Ishikawa (cell line): ENCODE data around the gene HECTD4.
A peak's percentile ranks its signal among the peaks of the same experiment; 100 is the strongest.

Experiments
- CEBPB ChIP-seq: IDR thresholded peaks from 2 replicates; pipeline ENCODE4 v1.6.1; 2012
- CREB1 ChIP-seq: IDR thresholded peaks from 2 replicates; pipeline ENCODE4 v1.6.1; 2012; ENCODE audit warnings: low read depth
- EGR1 ChIP-seq: IDR thresholded peaks from 2 replicates; pipeline ENCODE4 v1.6.1; 2012
- EP300 ChIP-seq: IDR thresholded peaks from 2 replicates; pipeline ENCODE4 v1.6.1; 2012; ENCODE audit warnings: borderline replicate concordance
- FOXM1 ChIP-seq: IDR thresholded peaks from 2 replicates; pipeline ENCODE4 v1.6.1; 2012; ENCODE audit warnings: low read depth, borderline replicate concordance
- NFIC ChIP-seq: IDR thresholded peaks from 2 replicates; pipeline ENCODE4 v1.6.1; 2012
- RAD21 ChIP-seq: IDR thresholded peaks from 2 replicates; pipeline ENCODE4 v1.6.1; 2012; ENCODE audit warnings: low read depth
- TAF1 ChIP-seq: IDR thresholded peaks from 2 replicates; pipeline ENCODE4 v1.6.1; 2012; ENCODE audit warnings: low read depth, mild to moderate bottlenecking
- TCF12 ChIP-seq: IDR thresholded peaks from 2 replicates; pipeline ENCODE4 v1.6.1; 2012; ENCODE audit warnings: low read depth
- TEAD4 ChIP-seq: IDR thresholded peaks from 2 replicates; pipeline ENCODE4 v1.6.1; 2012
- YY1 ChIP-seq: IDR thresholded peaks from 2 replicates; pipeline ENCODE4 v1.6.1; 2012; ENCODE audit warnings: low read depth
- ZBTB7A ChIP-seq: IDR thresholded peaks from 2 replicates; pipeline ENCODE4 v1.6.1; 2012; ENCODE audit warnings: low read depth
- TF ChIP-seq, protein P1 (sequence below): IDR thresholded peaks from 2 replicates; pipeline ENCODE4 v1.6.1; 2012; ENCODE audit warnings: low read depth, mild to moderate bottlenecking
- TF ChIP-seq, protein P2 (sequence below): IDR thresholded peaks from 2 replicates; pipeline ENCODE4 v1.6.1; 2012
- TF ChIP-seq, protein P3 (sequence below): IDR thresholded peaks from 2 replicates; pipeline ENCODE4 v1.6.1; 2012

HECTD4 gene

DNA sequence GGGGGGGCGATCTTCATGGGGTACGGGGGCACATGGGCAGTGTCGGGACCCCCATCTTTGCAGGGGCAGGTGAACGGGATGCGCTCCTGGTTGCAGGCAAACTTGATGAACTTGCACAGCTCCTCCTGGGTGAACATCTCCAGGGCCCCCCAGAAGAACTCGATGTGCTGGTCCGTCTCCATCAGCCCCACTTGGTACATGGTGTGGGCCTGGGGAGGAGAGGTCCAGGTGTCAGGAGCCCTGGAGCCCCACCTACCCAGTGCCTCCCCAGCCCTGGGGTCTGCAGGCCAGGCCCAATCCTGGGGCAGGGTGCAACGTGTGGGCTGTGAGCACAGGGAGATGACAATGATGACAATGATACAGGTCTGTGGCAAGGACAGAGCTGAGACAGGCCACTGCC, 219.2 kb downstream of the HECTD4 start:
- TF ChIP-seq, protein P1, sequence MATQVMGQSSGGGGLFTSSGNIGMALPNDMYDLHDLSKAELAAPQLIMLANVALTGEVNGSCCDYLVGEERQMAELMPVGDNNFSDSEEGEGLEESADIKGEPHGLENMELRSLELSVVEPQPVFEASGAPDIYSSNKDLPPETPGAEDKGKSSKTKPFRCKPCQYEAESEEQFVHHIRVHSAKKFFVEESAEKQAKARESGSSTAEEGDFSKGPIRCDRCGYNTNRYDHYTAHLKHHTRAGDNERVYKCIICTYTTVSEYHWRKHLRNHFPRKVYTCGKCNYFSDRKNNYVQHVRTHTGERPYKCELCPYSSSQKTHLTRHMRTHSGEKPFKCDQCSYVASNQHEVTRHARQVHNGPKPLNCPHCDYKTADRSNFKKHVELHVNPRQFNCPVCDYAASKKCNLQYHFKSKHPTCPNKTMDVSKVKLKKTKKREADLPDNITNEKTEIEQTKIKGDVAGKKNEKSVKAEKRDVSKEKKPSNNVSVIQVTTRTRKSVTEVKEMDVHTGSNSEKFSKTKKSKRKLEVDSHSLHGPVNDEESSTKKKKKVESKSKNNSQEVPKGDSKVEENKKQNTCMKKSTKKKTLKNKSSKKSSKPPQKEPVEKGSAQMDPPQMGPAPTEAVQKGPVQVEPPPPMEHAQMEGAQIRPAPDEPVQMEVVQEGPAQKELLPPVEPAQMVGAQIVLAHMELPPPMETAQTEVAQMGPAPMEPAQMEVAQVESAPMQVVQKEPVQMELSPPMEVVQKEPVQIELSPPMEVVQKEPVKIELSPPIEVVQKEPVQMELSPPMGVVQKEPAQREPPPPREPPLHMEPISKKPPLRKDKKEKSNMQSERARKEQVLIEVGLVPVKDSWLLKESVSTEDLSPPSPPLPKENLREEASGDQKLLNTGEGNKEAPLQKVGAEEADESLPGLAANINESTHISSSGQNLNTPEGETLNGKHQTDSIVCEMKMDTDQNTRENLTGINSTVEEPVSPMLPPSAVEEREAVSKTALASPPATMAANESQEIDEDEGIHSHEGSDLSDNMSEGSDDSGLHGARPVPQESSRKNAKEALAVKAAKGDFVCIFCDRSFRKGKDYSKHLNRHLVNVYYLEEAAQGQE: no peak
- no peak for TF ChIP-seq CEBPB
- TF ChIP-seq ZBTB7A: no peak
- TF ChIP-seq EGR1: no peak
- TF ChIP-seq TCF12: no peak
- TF ChIP-seq TEAD4: no peak
- TF ChIP-seq TAF1: no peak
- TF ChIP-seq CREB1: no peak

DNA sequence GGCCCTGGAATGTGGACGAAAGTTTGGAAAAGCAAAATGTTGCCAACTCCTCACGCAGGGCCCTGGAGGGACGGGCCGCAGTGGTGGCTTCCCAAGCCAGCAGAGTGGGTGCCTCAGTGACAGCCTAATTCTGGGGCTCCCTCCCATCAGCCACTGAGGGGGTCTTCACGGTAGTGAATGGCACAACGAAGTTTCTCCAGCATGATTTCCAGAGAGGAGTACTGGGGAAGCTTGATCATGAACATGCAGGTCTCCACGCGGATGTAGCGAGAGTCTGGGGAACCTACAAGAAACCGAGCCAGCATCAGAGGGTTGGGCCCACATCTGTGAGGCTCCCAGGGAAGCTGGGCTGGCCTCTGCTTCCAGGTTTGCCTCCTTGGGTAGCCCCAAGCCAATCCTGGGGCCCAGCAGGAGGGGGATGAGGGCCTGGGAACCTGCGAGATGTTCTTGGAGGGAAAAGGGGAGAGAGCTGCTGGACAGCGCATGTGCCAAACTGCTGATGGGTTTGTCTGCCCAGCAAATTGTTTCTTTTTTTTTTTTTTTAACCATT, 219.9 kb downstream of the HECTD4 start:
- TF ChIP-seq, protein P2, sequence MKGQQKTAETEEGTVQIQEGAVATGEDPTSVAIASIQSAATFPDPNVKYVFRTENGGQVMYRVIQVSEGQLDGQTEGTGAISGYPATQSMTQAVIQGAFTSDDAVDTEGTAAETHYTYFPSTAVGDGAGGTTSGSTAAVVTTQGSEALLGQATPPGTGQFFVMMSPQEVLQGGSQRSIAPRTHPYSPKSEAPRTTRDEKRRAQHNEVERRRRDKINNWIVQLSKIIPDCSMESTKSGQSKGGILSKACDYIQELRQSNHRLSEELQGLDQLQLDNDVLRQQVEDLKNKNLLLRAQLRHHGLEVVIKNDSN: no peak
- TF ChIP-seq, protein P1: peak; percentile 39; the same call in 1 of the 2 replicates

DNA sequence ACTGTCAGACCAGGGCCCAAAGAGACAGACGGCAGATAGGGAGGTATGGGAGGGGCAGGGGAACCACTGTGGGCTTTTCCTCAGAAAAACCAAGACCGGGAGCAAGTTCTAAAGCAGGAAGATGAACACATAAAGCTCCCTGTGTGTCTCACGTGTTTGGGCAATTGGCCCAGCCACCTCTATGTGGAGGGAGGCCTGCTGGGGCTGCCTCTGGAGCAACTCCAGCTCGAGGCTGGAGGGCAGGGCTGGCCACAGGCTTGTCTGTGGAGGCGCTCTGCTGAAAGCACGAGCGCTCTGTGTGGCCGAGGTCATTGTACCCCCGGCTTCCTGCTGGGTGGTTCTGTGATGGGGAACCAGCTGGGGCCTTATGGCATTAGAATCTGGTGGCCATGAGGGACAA, 220.5 kb downstream of the HECTD4 start:
- TF ChIP-seq CREB1: no peak
- TF ChIP-seq EGR1: no peak
- TF ChIP-seq TEAD4: no peak
- TF ChIP-seq TCF12: no peak
- no peak for TF ChIP-seq RAD21
- TF ChIP-seq, protein P1: no peak

DNA sequence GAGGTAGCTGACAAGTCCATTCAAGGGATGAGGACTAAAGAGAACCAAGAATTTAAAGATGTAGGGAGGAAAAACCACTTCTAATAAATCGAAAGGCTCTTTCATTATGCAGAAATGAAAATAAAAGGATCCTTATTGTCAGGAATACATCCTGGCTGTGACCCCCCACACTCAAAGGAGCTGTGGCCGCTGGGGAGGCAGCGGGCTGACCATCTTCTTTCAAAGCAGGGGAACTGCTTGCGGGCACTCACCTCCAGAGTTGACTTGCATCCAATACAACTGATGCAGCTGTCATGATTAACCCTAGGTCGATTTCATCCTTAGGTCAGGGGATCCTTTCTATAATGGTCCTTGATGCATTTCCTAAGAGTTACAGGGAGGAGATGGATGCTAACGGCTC, 221.6 kb downstream of the HECTD4 start:
- TF ChIP-seq RAD21 (no peak), YY1 (no peak), TCF12 (no peak), EGR1 (no peak), CEBPB (no peak), TEAD4 (no peak), TAF1 (no peak), NFIC (no peak), EP300 (no peak), CREB1 (no peak), FOXM1 (no peak), ZBTB7A (no peak)
- TF ChIP-seq, protein P3, sequence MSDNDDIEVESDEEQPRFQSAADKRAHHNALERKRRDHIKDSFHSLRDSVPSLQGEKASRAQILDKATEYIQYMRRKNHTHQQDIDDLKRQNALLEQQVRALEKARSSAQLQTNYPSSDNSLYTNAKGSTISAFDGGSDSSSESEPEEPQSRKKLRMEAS: no peak
- TF ChIP-seq, protein P1: no peak
- TF ChIP-seq, protein P2: no peak
